GM12878 (cell line): Measurements from ENCODE around the gene LRRC73. TPM values are rescaled to one million over a fixed set of nuclear protein-coding genes. Genes with fewer than 3 reads are reported as not detected.

ENCODE experiments used
- ATAC-seq: fragments of 200-7000 bp; cut with Tn5 transposase; 3 replicates; pipeline ENCODE4 v1.9.1; 2020; ENCODE audit warnings: mild to moderate bottlenecking, moderate library complexity
- BruUV-seq: library from RNA; stranded (reverse); fragments of 400-500 nt; replicated peaks from 2 replicates; lab custom pipeline; 2021; lab: Mats Ljungman, UMichigan
- CTCF ChIA-PET: fragments of 300-600 bp; sonication (Branson Sonifier 250); formaldehyde crosslinking; extraction: SDS; loops from one replicate; lab custom pipeline; 2021; ENCODE audit warnings: inconsistent platforms; lab: Yijun Ruan, JAX
- POLR2A ChIA-PET: fragments of 350-600 bp; formaldehyde crosslinking; extraction: SDS; loops from one replicate; lab custom pipeline; 2021; ENCODE audit warnings: inconsistent platforms; lab: Charles Lee
- RAD21 ChIA-PET: fragments of 300-600 bp; sonication (Branson Sonifier 250); formaldehyde crosslinking; loops from one replicate; lab custom pipeline; 2023; ENCODE audit warnings: antibody characterized with exemption; ENCODE audit not compliant: unreplicated experiment; lab: Charles Lee
- SMC1A ChIA-PET: fragments of 300-600 bp; sonication (Branson Sonifier 250); formaldehyde crosslinking; loops from one replicate; lab custom pipeline; 2023; ENCODE audit not compliant: unreplicated experiment, uncharacterized antibody; lab: Charles Lee
- DNase-seq: peaks from one replicate; pipeline ENCODE4 v3.0.0-alpha.2; 2011; ENCODE audit warnings: low read depth, low spot score
- FAIRE-seq: peaks from 3 replicates; lab custom pipeline; 2011; peaks lifted over from hg19 to GRCh38; lab: Jason Lieb, UNC
- H2AFZ ChIP-seq: 2 replicates; pipeline ENCODE4 v1.6.0; 2011; ENCODE audit warnings: low read depth, low read length, control low read depth; ENCODE audit not compliant: control insufficient read depth
- H3K27ac ChIP-seq: 2 replicates; pipeline ENCODE4 v1.5.1; 2011; ENCODE audit warnings: control low read depth; ENCODE audit not compliant: control insufficient read depth, insufficient read depth
- H3K27me3 ChIP-seq, 2 experiments: replicated peaks in 1 of 2; 2 replicates each; pipeline versions ENCODE4 v1.6.0 to v1.6.1; 2011; ENCODE audit warnings: low read length in 1 of 2; ENCODE audit not compliant: control insufficient read depth in 2 of 2, insufficient read depth in 2 of 2
- H3K36me3 ChIP-seq, 2 experiments: 2 replicates each; pipeline ENCODE4 v1.5.1; 2011; ENCODE audit warnings: low read length in 1 of 2; ENCODE audit not compliant: control insufficient read depth in 2 of 2, insufficient read depth in 2 of 2
- H3K4me1 ChIP-seq: 2 replicates; pipeline ENCODE4 v1.6.1; 2011; ENCODE audit warnings: mild to moderate bottlenecking, low read length, moderate library complexity, mixed read lengths; ENCODE audit not compliant: control insufficient read depth, insufficient read depth
- H3K4me2 ChIP-seq: 2 replicates; pipeline ENCODE4 v1.6.0; 2011; ENCODE audit warnings: control low read depth; ENCODE audit not compliant: control insufficient read depth, insufficient read depth
- H3K4me3 ChIP-seq: fragments of 200-600 bp; sonication (generic); 2 replicates; pipeline ENCODE4 v1.5.1; 2016
- H3K79me2 ChIP-seq: 2 replicates; pipeline ENCODE4 v1.6.0; 2011; ENCODE audit warnings: low read length; ENCODE audit not compliant: control insufficient read depth, insufficient read depth
- H3K9ac ChIP-seq: 2 replicates; pipeline ENCODE4 v1.8.0; 2011; ENCODE audit warnings: low read length, control low read depth, mixed read lengths; ENCODE audit not compliant: control insufficient read depth, insufficient read depth
- H3K9me3 ChIP-seq: replicated peaks from 3 replicates; pipeline ENCODE4 v1.5.1; 2011; ENCODE audit warnings: mild to moderate bottlenecking, low read length; ENCODE audit not compliant: control insufficient read depth, insufficient read depth
- H4K20me1 ChIP-seq: 2 replicates; pipeline ENCODE4 v1.6.0; 2011; ENCODE audit not compliant: control insufficient read depth, insufficient read depth
- CBX3 ChIP-seq: fragments of 200-600 bp; sonication (generic); IDR thresholded peaks from 2 replicates; pipeline ENCODE4 v1.6.1; 2016; ENCODE audit warnings: low read depth, borderline replicate concordance
- GATAD2B ChIP-seq: fragments of 450-650 bp; conservative IDR thresholded peaks from 2 replicates; pipeline ENCODE4 v1.6.1; 2017; ENCODE audit warnings: low read depth, mild to moderate bottlenecking, moderate library complexity
- IKZF1 ChIP-seq: fragments of 450-650 bp; conservative IDR thresholded peaks from 2 replicates; pipeline ENCODE4 v1.6.1; 2017; ENCODE audit warnings: antibody characterized with exemption, mild to moderate bottlenecking
- MXI1 ChIP-seq: fragments of 150-350 bp; IDR thresholded peaks from 2 replicates; pipeline ENCODE4 v1.6.1; 2011; ENCODE audit warnings: low read depth, mild to moderate bottlenecking, inconsistent platforms, low read length, improper control_type of control experiment
- POU2F2 ChIP-seq: IDR thresholded peaks from 3 replicates; pipeline ENCODE4 v1.6.1; 2011; ENCODE audit warnings: low read depth, mild to moderate bottlenecking, low read length, borderline replicate concordance
- SIX5 ChIP-seq: IDR thresholded peaks from 2 replicates; pipeline ENCODE4 v1.6.1; 2011; ENCODE audit warnings: mild to moderate bottlenecking, low read depth, low read length, moderate library complexity; ENCODE audit not compliant: severe bottlenecking
- SUZ12 ChIP-seq: fragments of 200-600 bp; sonication (generic); IDR thresholded peaks from one replicate; pipeline ENCODE4 v1.6.1; 2018; ENCODE audit warnings: antibody characterized with exemption, mild to moderate bottlenecking; ENCODE audit not compliant: unreplicated experiment
- WGBS: methylation state at CpG from one replicate; pipeline ENCODE4 v1.1.6; 2016; ENCODE audit warnings: low lambda C conversion rate; ENCODE audit not compliant: insufficient replicate concordance, insufficient coverage; ENCODE audit errors: missing lambda C conversion rate; 5-methylcytosine and 5-hydroxymethylcytosine counted together
- in situ Hi-C: fragments of 300-500 bp; cut with MboI; formaldehyde crosslinking; loops from 9 replicates; pipeline ENCODE4 v1.14.3; 2018; ENCODE audit warnings: mixed read lengths
- intact Hi-C: fragments of 100-400 bp; cut with micrococcal nuclease; formaldehyde crosslinking; loops from one replicate; pipeline ENCODE4 v1.14.2; 2022; ENCODE audit not compliant: unreplicated experiment
- polyA plus RNA-seq, 11 experiments: library from polyadenylated mRNA; depleted of rRNA in 4 of 11; unstranded in 6 of 11; stranded (reverse) in 5 of 11; fragments of >200 nt; fragmentation: Nextera tagmentation in 4 of 11; fragmentation: Illumina TruSeq in 1 of 11; extraction: Ambion mirVana in 4 of 11; extraction: Trizol in 1 of 11; gene quantifications; 1 replicate in 1 of 11; 2 replicates in 10 of 11; pipeline versions ENCODE4 v1.2.1 to v1.2.3, GENCODE V29; 2011 to 2016; ENCODE audit warnings: inconsistent platforms in 2 of 11, missing spikeins in 2 of 11, low read depth in 1 of 11
- total RNA-seq, 4 experiments: library from RNA; depleted of rRNA in 3 of 4; stranded (reverse); fragments of >200 nt in 3 of 4; fragmentation: Illumina TruSeq in 1 of 4; extraction: Trizol in 1 of 4; gene quantifications; 2 replicates each; pipeline versions ENCODE4 v1.2.1 to v1.2.3, GENCODE V29; 2013 to 2021

LRRC73 gene
- total and polyA plus RNA-seq, 10 of the 15 experiments (the other 5 are each of a cell fraction or from before 2014, with no cell fraction given) = 0.13 TPM; not detected in 9

- ChIA-PET CTCF (no interaction called here), SMC1A (no interaction called here), RAD21 (interaction anchor here (1.4 kb wide), 1 partner anchor 33 kb away, joined by 3 read pairs; no protein-coding TSS in a partner anchor), POLR2A (no interaction called here)
- peaks cover 0 to 2% of the 10 kb centered on the region in 2 experiments; a peak in 1 of 4 replicates for H3K27me3 ChIP-seq
- TF ChIP-seq POU2F2 (no peak), SUZ12 (no peak), IKZF1 (no peak), SIX5 (no peak), GATAD2B (no peak), CBX3 (no peak), MXI1 (no peak)
- H3K79me2 ChIP-seq = no peaks in the 10 kb centered on the region
- no peak overlapping the region for H3K4me2 ChIP-seq
- intact Hi-C loops = no loop called here
- no peaks in the 10 kb centered on the region for H3K36me3 ChIP-seq
- no peaks in the 10 kb centered on the region for H3K4me1 ChIP-seq
- no peak overlapping the region for H3K4me3 ChIP-seq
- no peak for ATAC-seq
- H3K9ac ChIP-seq = no peak overlapping the region
- H4K20me1 ChIP-seq = no peaks in the 10 kb centered on the region
- DNase-seq = no peak
- no peaks in the 10 kb centered on the region for H3K9me3 ChIP-seq
- 57% methylated on average over 13 of the region's 13 CpGs for WGBS
- H2AFZ ChIP-seq = no peak overlapping the region
- no peak overlapping the region for H3K27ac ChIP-seq
- no TSS peak for BruUV-seq
- in situ Hi-C loops = no loop called here
- no peak for FAIRE-seq
Measured at GRCh38 chr6:43468748-43469681, 41.1 kb downstream of the LRRC73 start.
